NCI-H345 (cell line): ENCODE data around the gene KCNJ16.

Source experiments
- DNase-seq: peaks from one replicate; lab custom pipeline; 2025; lab: John Stamatoyannopoulos, UW

Gene KCNJ16

GRCh38 chr17:70070305-70071027 lies 4.6 kb upstream of the KCNJ16 start:
- DNase-seq = no peak

- DNase-seq = no peak
These were observed 3.9 kb upstream of the KCNJ16 start for GRCh38 chr17:70071127-70071526.

GRCh38 chr17:70071620-70072019 lies 3.4 kb upstream of the KCNJ16 start:
- no peak for DNase-seq

GRCh38 chr17:70072546-70073309 lies 2.3 kb upstream of the KCNJ16 start:
- no peak for DNase-seq

- no peak for DNase-seq
These were observed 1.7 kb upstream of the KCNJ16 start for GRCh38 chr17:70073310-70073709.

GRCh38 chr17:70073799-70074198 lies 1.2 kb upstream of the KCNJ16 start:
- DNase-seq = no peak

GRCh38 chr17:70074236-70074830 lies 692 bp upstream of the KCNJ16 start:
- DNase-seq = no peak

- DNase-seq = no peak
These were observed 1.2 kb downstream of the KCNJ16 start for GRCh38 chr17:70076189-70076588.

GRCh38 chr17:70076831-70077230 lies 1.8 kb downstream of the KCNJ16 start:
- no peak for DNase-seq

GRCh38 chr17:70078549-70078948 lies 3.5 kb downstream of the KCNJ16 start:
- DNase-seq = no peak

GRCh38 chr17:70078994-70079531 lies 4.0 kb downstream of the KCNJ16 start:
- no peak for DNase-seq

- no peak for DNase-seq
These were observed 5.7 kb downstream of the KCNJ16 start for GRCh38 chr17:70080541-70081347.

- DNase-seq = no peak
These were observed 6.9 kb downstream of the KCNJ16 start for GRCh38 chr17:70081885-70082284.

- no peak for DNase-seq
These were observed 9.5 kb downstream of the KCNJ16 start for GRCh38 chr17:70084476-70084875.

GRCh38 chr17:70086516-70086915 lies 11.5 kb downstream of the KCNJ16 start:
- no peak for DNase-seq

GRCh38 chr17:70089513-70090148 lies 14.6 kb downstream of the KCNJ16 start:
- DNase-seq = no peak

- DNase-seq = no peak
These were observed 16.1 kb downstream of the KCNJ16 start for GRCh38 chr17:70091005-70091568.

- DNase-seq = no peak
These were observed 16.7 kb downstream of the KCNJ16 start for GRCh38 chr17:70091696-70092095.

- DNase-seq = no peak
These were observed 18.1 kb downstream of the KCNJ16 start for GRCh38 chr17:70093163-70093562.

- no peak for DNase-seq
These were observed 20.4 kb downstream of the KCNJ16 start for GRCh38 chr17:70095455-70095854.

GRCh38 chr17:70096861-70097260 lies 21.8 kb downstream of the KCNJ16 start:
- no peak for DNase-seq
